ENCODE data around the gene NAT16.
"Not testable (repeated sequence)": the region's sequence is repeated elsewhere in the genome, so short reads cannot be mapped to it uniquely, and the experiment has no call there.

Gene NAT16

GRCh38 chr7:101156866-101157589, 23.1 kb downstream of the NAT16 start:
- DNase-seq = no peak

DNA sequence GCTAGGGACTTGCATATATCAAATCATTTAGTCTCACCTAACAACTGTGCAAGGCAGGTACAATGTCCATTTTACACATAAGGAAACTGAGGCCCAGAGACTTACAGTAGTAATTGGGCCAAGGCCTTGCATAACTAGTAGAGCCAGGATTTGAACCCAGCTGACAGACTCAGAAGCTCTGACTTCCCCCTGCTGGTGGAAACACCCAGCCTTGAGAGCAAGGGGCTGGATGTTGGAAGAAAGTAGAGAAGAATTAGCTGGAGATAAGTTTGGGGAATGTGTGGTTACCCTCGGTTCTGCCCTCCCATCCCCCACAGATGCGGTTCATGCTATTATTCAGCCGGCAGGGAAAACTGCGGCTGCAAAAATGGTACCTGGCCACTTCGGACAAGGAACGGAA, 23.8 kb downstream of the NAT16 start:
- no peak for DNase-seq

GRCh38 chr7:101155303-101155702, 24.8 kb downstream of the NAT16 start:
- no peak for DNase-seq

- no peak for DNase-seq
Measured at GRCh38 chr7:101154693-101155102, 25.4 kb downstream of the NAT16 start.

- peak; percentile 80 for DNase-seq
Measured at GRCh38 chr7:101153969-101154692, 26.0 kb downstream of the NAT16 start, which contains the start of gene AP1S1. AP1S1 (plus strand) TSS chr7:101154476; CDS start chr7:101154515, 39 bp downstream.

DNA sequence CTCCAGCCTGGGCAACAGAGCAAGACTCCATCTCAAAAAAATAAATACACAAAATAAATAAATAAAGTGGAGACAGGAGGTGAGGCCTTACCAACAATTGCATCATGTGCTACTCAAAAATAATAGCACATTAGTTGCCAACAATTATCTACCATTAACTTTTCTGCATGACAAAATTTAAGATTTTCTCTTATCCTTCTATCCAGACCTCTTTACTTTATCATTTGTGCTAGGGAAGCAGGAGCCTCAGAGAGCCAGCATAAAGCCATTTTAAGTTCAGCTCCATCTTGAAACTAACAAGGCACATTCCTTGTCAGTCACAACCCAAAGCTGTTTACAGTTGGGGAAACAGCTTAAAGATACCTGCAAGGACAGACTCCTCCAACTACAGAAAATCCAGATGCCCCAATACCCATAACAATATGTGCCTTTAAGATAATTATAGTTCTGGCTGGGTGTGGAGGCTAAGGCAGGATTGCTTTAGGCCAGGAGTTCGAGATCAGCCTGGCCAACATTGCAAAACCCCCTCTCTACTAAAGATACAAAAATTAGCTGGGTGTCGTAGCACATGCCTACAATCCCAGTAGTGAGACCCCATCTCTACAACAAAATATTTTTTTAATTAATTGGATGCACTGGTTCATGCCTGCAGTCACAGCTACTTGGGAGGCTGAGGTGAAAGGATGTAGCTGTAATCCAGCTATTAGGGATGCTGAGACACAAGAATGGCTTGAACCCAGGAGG, 28.0 kb downstream of the NAT16 start:
- no peak for DNase-seq

GRCh38 chr7:101140746-101141382, 39.2 kb downstream of the NAT16 start:
- no peak for DNase-seq

DNA sequence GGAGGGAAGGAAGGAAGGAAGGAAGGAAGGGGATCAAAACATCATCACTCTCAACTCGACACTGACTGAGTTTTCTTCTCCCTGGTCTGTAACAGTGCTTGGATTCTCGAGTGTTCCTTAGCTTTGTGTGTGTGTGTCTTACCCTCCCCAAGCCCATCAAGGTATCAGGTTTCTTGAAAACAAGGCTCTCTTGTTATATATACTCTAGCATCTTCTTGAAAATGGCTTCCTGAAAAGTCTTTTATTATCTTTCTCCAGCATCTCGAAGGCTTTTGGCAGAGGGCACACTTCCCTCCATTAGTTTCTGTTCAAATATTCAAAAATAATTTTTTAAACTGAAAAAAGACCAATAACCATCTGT, 39.8 kb downstream of the NAT16 start:
- no peak for DNase-seq

- peak; percentile 67 for DNase-seq
Measured at GRCh38 chr7:101138213-101138870, 41.8 kb downstream of the NAT16 start.

GRCh38 chr7:101137651-101138212, 42.4 kb downstream of the NAT16 start:
- no peak for DNase-seq

DNA sequence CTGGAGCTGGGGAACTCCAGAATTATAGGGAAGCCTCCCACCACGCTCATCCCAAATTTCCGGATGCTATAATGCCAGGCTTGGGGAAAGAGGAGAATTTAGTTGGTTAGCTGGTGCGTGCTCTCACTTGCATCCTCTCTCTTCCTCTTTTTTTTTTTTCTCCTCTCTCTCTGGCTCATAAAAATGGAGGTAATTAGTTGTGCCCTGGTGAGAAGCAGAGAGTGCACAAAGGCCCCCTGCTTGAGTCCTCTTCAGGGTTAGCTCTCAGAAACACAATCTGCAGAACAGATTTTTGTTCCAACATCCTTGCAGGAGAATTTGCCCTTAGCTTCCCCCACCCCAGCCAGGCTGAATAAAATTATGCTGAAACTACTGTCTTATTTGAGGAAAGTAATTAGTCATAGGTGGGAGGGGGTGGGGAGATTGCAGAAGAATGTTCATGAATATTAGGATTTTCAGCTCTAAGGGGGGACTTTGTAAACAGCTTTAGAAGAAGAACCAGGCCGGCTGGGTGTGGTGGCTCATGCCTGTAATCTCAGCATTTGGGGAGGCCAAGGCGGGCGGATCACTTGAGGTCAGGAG, 45.6 kb downstream of the NAT16 start:
- DNase-seq = no peak

DNA sequence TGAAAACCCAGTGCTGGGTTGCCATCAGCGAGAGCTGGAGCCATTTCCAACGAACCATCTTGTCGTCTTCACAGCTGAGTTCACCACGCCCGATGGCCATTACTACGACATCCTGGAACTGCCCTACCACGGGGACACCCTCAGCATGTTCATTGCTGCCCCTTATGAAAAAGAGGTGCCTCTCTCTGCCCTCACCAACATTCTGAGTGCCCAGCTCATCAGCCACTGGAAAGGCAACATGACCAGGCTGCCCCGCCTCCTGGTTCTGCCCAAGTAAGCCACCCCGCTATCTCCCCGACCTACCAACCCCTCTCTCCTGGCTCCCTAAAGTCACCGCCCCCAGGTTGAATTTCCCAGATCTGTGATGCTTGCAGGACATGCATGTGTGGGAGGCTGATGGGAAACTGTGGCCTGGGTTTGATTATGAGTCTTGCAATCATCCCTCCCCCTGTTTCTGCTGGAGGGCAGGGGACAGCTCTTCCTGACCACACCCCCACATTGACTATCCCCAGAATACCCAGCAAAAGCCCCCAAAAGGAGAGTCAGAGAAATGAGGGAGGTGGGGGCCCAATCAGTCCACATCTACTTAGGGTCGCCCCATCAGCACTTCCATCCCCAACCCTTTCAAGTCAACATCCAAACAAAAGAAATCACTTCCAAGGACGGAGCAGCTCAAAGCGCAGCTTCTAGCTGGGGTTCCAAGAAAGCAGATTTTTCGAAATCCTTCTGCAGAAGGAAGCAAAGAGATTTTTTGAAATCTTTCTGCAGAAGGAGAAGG, 46.3 kb downstream of the NAT16 start:
- DNase-seq = no peak

DNA sequence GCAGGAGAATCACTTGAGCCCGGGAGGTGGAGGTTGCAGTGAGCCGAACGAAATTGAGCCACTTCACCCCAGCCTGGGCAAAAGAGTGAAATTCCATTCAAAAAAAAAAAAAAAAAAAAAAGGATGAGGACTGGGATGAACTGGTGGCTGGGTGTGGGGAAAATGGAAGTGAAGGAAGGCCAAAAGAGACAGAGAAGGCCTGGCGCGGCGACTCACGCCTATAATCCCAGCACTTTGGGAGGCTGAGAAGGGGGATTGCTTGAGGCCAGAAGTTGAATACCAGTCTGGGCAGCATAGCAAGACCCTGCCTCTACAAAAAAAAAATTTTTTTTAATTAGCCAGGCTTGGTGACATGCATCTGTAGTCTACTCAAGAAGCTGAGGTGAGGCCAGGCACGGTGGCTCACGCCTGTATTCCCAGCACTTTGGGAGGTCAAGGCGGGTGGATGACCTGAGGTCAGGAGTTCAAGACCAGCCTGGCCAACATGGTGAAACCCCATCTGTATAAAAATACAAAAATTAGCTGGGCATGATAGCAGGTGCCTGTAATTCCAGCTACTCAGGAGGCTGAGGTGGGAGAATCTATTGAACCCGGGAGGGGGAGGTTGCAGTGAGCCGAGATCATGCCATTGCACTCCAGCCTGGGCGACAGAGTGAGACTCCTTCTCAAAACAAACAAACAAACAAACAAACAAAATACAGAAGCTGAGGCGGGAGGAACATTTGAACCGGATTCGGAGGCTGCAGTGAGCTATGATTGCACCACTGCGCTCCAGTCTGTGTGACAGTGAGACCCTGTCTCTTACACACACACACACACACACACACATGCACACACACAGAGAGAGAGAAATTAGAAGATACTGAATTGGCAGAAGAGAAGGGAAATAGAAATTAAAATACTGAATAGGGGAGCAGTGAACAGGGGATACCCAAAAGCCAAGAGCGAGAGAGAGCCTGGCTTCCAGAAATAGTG, 47.2 kb downstream of the NAT16 start:
- not testable (repeated sequence) for DNase-seq

- DNase-seq = no peak
Measured at GRCh38 chr7:101129603-101130117, 50.4 kb downstream of the NAT16 start.

DNA sequence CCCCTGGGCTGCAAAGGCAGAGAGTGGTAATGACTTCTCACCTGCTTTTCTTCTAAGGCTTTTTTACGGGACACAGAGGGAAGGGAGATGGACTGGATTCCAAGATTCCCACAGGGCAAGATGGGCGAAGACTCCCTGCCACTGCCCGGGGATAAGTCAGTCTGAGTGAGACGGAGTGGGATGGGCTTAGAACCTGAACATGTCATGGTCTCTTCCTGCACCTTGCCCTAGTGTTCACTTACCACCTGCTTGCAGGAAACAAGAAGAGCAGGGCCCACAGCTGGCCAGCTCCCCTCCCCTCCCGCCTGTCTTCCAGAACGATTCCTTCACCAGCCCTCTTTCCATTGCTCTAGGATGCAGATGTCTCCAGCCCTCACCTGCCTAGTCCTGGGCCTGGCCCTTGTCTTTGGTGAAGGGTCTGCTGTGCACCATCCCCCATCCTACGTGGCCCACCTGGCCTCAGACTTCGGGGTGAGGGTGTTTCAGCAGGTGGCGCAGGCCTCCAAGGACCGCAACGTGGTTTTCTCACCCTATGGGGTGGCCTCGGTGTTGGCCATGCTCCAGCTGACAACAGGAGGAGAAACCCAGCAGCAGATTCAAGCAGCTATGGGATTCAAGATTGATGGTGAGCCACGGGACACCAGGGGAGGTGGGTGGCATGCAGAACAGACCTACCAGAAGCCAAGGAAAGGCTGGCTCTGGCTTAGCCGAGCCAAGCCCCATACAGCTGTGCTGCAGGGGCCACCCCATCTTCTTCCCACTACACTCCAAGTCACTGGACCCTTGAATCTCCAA, 51.9 kb downstream of the NAT16 start:
- DNase-seq = no peak

- no peak for DNase-seq
Measured at GRCh38 chr7:101127460-101128039, 52.5 kb downstream of the NAT16 start.

DNA sequence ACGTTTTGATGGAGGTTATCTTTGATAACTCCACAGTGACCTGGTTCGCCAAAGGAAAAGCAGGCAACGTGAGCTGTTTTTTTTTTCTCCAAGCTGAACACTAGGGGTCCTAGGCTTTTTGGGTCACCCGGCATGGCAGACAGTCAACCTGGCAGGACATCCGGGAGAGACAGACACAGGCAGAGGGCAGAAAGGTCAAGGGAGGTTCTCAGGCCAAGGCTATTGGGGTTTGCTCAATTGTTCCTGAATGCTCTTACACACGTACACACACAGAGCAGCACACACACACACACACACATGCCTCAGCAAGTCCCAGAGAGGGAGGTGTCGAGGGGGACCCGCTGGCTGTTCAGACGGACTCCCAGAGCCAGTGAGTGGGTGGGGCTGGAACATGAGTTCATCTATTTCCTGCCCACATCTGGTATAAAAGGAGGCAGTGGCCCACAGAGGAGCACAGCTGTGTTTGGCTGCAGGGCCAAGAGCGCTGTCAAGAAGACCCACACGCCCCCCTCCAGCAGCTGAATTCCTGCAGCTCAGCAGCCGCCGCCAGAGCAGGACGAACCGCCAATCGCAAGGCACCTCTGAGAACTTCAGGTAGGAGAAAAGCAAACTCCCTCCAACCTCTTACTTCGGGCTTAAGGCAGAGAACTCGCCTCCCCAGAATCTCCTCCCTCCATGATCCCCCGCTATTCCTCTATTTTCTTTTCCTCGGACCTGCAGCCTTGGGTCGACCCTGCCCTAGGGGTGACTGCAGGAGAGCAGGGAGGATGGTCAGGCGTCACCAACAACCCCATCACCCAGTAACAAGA, 53.2 kb downstream of the NAT16 start, which contains the start of gene SERPINE1:
SERPINE1 (plus strand) TSS at position 454 of the 809 bp plus-strand sequence. CDS start 1,290 bp downstream, outside the sequence.
- peak; percentile 91 for DNase-seq

Data from T1000 (cell line).